Smooth muscle cell (in vitro differentiated cells): ENCODE data around the gene DYRK1A. TPM values are rescaled to one million over a fixed set of nuclear protein-coding genes. Genes with fewer than 3 reads are reported as not detected.
A peak's percentile ranks its signal among the peaks of the same experiment; 100 is the strongest.

ENCODE experiments used
- DNase-seq: peaks from one replicate; lab custom pipeline; 2025; ENCODE audit not compliant: unreplicated experiment; lab: John Stamatoyannopoulos, UW
- H2AFZ ChIP-seq: fragments of 200-600 bp; sonication (generic); 2 replicates; pipeline ENCODE4 v1.6.0; 2016; ENCODE audit warnings: antibody characterized with exemption, low read depth, mild to moderate bottlenecking
- H3F3A ChIP-seq: fragments of 200-600 bp; sonication (generic); 2 replicates; pipeline ENCODE4 v1.6.0; 2017; ENCODE audit warnings: antibody characterized with exemption, low read depth
- H3K27ac ChIP-seq: fragments of 200-600 bp; sonication (generic); 2 replicates; pipeline ENCODE4 v1.5.1; 2016; ENCODE audit warnings: low read depth, mild to moderate bottlenecking
- H3K27me3 ChIP-seq: fragments of 200-600 bp; sonication (generic); 2 replicates; pipeline ENCODE4 v1.6.1; 2016; ENCODE audit warnings: low read depth, mild to moderate bottlenecking
- H3K36me3 ChIP-seq: fragments of 200-600 bp; sonication (generic); 2 replicates; pipeline ENCODE4 v1.5.1; 2016; ENCODE audit warnings: low read depth
- H3K4me1 ChIP-seq: fragments of 200-600 bp; sonication (generic); 2 replicates; pipeline ENCODE4 v1.5.1; 2016; ENCODE audit warnings: low read depth
- H3K4me2 ChIP-seq: fragments of 200-600 bp; sonication (generic); 2 replicates; pipeline ENCODE4 v1.6.0; 2016; ENCODE audit warnings: mild to moderate bottlenecking
- H3K4me3 ChIP-seq: fragments of 200-600 bp; sonication (generic); 2 replicates; pipeline ENCODE4 v1.5.1; 2016; ENCODE audit warnings: mild to moderate bottlenecking
- H3K79me2 ChIP-seq: fragments of 200-600 bp; sonication (generic); 2 replicates; pipeline ENCODE4 v1.6.0; 2016; ENCODE audit warnings: low read depth, mild to moderate bottlenecking
- H3K9ac ChIP-seq: fragments of 200-600 bp; sonication (generic); 2 replicates; pipeline ENCODE4 v1.6.0; 2016; ENCODE audit warnings: low read depth
- H3K9me3 ChIP-seq: fragments of 200-600 bp; sonication (generic); replicated peaks from 2 replicates; pipeline ENCODE4 v1.5.1; 2016; ENCODE audit warnings: low read depth
- H4K20me1 ChIP-seq: fragments of 200-600 bp; sonication (generic); 2 replicates; pipeline ENCODE4 v1.6.0; 2016; ENCODE audit warnings: low read depth
- WGBS: methylation state at CpG from one replicate; pipeline ENCODE4 v1.1.7; 2016; ENCODE audit warnings: low lambda C conversion rate; 5-methylcytosine and 5-hydroxymethylcytosine counted together
- polyA plus RNA-seq: library from polyadenylated mRNA; unstranded; fragments of >200 nt; fragmentation: Nextera tagmentation; extraction: Ambion mirVana; gene quantifications from 2 replicates; pipeline ENCODE4 v1.2.1, GENCODE V29; 2016
- total RNA-seq: library from RNA; depleted of rRNA; stranded (reverse); fragments of >200 nt; gene quantifications from 2 replicates; pipeline ENCODE4 v1.2.3, GENCODE V29; 2014
- TF ChIP-seq, protein P1 (sequence below): fragments of 200-600 bp; sonication (generic); IDR thresholded peaks from 2 replicates; pipeline ENCODE4 v1.5.1; 2017; ENCODE audit warnings: borderline replicate concordance, mild to moderate bottlenecking, antibody characterized with exemption; ENCODE audit not compliant: insufficient read depth, poor library complexity, severe bottlenecking

Gene DYRK1A
- total and polyA plus RNA-seq, 2 experiments from 2014 or later, result 2.4 to 61.7 TPM

GRCh38 chr21:37532868-37533780 is 166.6 kb downstream of the DYRK1A start:
- WGBS, result 48% methylated on average over 20 of the region's 20 CpGs

GRCh38 chr21:37534431-37534830 is 167.9 kb downstream of the DYRK1A start:
- Histone ChIP-seq H2AFZ (no peak overlapping the region), H4K20me1 (no peaks in the 10 kb centered on the region), H3K9me3 (no peaks in the 10 kb centered on the region), H3K9ac (no peak overlapping the region), H3K27ac (no peak overlapping the region), H3K4me1 (peaks cover 2% of the 10 kb centered on the region), H3K4me2 (no peak overlapping the region), H3K27me3 (no peaks in the 10 kb centered on the region), H3K36me3 (no peaks in the 10 kb centered on the region), H3F3A (no peaks in the 10 kb centered on the region), H3K4me3 (no peak overlapping the region), H3K79me2 (no peaks in the 10 kb centered on the region)
- 93% methylated on average over 3 of the region's 3 CpGs for WGBS
- no peak for DNase-seq
- TF ChIP-seq, protein P1, sequence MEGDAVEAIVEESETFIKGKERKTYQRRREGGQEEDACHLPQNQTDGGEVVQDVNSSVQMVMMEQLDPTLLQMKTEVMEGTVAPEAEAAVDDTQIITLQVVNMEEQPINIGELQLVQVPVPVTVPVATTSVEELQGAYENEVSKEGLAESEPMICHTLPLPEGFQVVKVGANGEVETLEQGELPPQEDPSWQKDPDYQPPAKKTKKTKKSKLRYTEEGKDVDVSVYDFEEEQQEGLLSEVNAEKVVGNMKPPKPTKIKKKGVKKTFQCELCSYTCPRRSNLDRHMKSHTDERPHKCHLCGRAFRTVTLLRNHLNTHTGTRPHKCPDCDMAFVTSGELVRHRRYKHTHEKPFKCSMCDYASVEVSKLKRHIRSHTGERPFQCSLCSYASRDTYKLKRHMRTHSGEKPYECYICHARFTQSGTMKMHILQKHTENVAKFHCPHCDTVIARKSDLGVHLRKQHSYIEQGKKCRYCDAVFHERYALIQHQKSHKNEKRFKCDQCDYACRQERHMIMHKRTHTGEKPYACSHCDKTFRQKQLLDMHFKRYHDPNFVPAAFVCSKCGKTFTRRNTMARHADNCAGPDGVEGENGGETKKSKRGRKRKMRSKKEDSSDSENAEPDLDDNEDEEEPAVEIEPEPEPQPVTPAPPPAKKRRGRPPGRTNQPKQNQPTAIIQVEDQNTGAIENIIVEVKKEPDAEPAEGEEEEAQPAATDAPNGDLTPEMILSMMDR, result no peak

More at GRCh38 chr21:37532868-37533780, 166.6 kb downstream of the DYRK1A start:
- no peaks in the 10 kb centered on the region for H3K79me2 ChIP-seq
- H3K27me3 ChIP-seq, result no peaks in the 10 kb centered on the region
- H3K4me1 ChIP-seq, result peaks cover 2% of the 10 kb centered on the region
- H2AFZ ChIP-seq, result no peak overlapping the region
- H3F3A ChIP-seq, result no peaks in the 10 kb centered on the region
- H3K27ac ChIP-seq, result peak overlapping the region; percentile 17
- H3K4me2 ChIP-seq, result no peak overlapping the region
- DNase-seq, result no peak
- H3K9ac ChIP-seq, result no peak overlapping the region
- TF ChIP-seq, protein P1, result no peak
- no peaks in the 10 kb centered on the region for H4K20me1 ChIP-seq
- H3K4me3 ChIP-seq, result no peak overlapping the region
- H3K36me3 ChIP-seq, result no peaks in the 10 kb centered on the region
- H3K9me3 ChIP-seq, result no peaks in the 10 kb centered on the region

GRCh38 chr21:37535130-37535529 is 168.6 kb downstream of the DYRK1A start:
- Histone ChIP-seq H3K4me2 (no peak overlapping the region), H3K4me1 (peaks cover 2% of the 10 kb centered on the region), H3K9me3 (no peaks in the 10 kb centered on the region), H2AFZ (no peak overlapping the region), H4K20me1 (no peaks in the 10 kb centered on the region), H3K79me2 (no peaks in the 10 kb centered on the region), H3K4me3 (no peak overlapping the region), H3K27ac (no peak overlapping the region), H3K27me3 (no peaks in the 10 kb centered on the region), H3K9ac (no peak overlapping the region), H3F3A (no peaks in the 10 kb centered on the region), H3K36me3 (no peaks in the 10 kb centered on the region)
- WGBS, result 93% methylated on average over 3 of the region's 3 CpGs
- DNase-seq, result no peak
- TF ChIP-seq, protein P1, result no peak

- peaks cover 2% of the 10 kb centered on the region for H3K4me1 ChIP-seq
- no peaks in the 10 kb centered on the region for H3K9me3 ChIP-seq
- H3K4me2 ChIP-seq, result no peak overlapping the region
- H3K27me3 ChIP-seq, result no peaks in the 10 kb centered on the region
- WGBS, result 100% methylated on average over 7 of the region's 7 CpGs
- no peak overlapping the region for H2AFZ ChIP-seq
- no peaks in the 10 kb centered on the region for H4K20me1 ChIP-seq
- no peak overlapping the region for H3K9ac ChIP-seq
- DNase-seq, result no peak
- no peaks in the 10 kb centered on the region for H3F3A ChIP-seq
- no peaks in the 10 kb centered on the region for H3K79me2 ChIP-seq
- H3K4me3 ChIP-seq, result no peak overlapping the region
- no peak overlapping the region for H3K27ac ChIP-seq
- TF ChIP-seq, protein P1, result no peak
- no peaks in the 10 kb centered on the region for H3K36me3 ChIP-seq
Measured at GRCh38 chr21:37535672-37536071, 169.1 kb downstream of the DYRK1A start.
